SK-N-SH (cell line): ENCODE measurements around the gene GUCY2D. TPM values are rescaled to one million over a fixed set of nuclear protein-coding genes. Genes with fewer than 3 reads are reported as not detected.
A peak's percentile ranks its signal among the peaks of the same experiment; 100 is the strongest.

Experiments
- CTCF ChIA-PET: fragments of 300-600, 350-600 bp; formaldehyde crosslinking; extraction: SDS; loops from one replicate; lab custom pipeline; 2021; lab: Yijun Ruan, JAX
- POLR2A ChIA-PET: fragments of 350-600 bp; sonication (Branson Sonifier 250); formaldehyde crosslinking; extraction: SDS; loops from one replicate; lab custom pipeline; 2020; ENCODE audit warnings: antibody characterized with exemption, inconsistent platforms; lab: Yijun Ruan, JAX
- DNase-seq: peaks from one replicate; pipeline ENCODE4 v3.0.0; 2012
- H2AFZ ChIP-seq: fragments of 200-600 bp; sonication (generic); 2 replicates; pipeline ENCODE4 v1.8.1; 2016; ENCODE audit warnings: antibody characterized with exemption, mild to moderate bottlenecking, low read depth
- H3F3A ChIP-seq: fragments of 200-600 bp; sonication (generic); replicated peaks from 2 replicates; pipeline ENCODE3; 2016; ENCODE audit warnings: antibody characterized with exemption, mild to moderate bottlenecking; ENCODE audit not compliant: insufficient read depth
- H3K27ac ChIP-seq, 2 experiments: fragments of 200-500 bp in 1 of 2; fragments of 200-600 bp in 1 of 2; sonication (Bioruptor generic) in 1 of 2; sonication (generic), shearing (Covaris generic) in 1 of 2; 2 replicates each; pipeline versions ENCODE4 v1.5.1 to v1.6.1; 2014 to 2016; ENCODE audit warnings: low read depth in 2 of 2, inconsistent platforms in 1 of 2, low read length in 1 of 2, mild to moderate bottlenecking in 1 of 2, mixed read lengths in 1 of 2
- H3K27me3 ChIP-seq: fragments of 200-600 bp; sonication (generic), shearing (Covaris generic); 2 replicates; pipeline ENCODE4 v1.6.1; 2016; ENCODE audit warnings: mixed run types; ENCODE audit not compliant: insufficient read depth
- H3K36me3 ChIP-seq, 2 experiments: fragments of 200-500 bp in 1 of 2; fragments of 200-600 bp in 1 of 2; sonication (Bioruptor generic) in 1 of 2; sonication (generic) in 1 of 2; replicated peaks in 1 of 2; 2 replicates each; pipeline versions ENCODE3 to v1.5.1; 2014 to 2016; ENCODE audit warnings: low read length in 1 of 2, mild to moderate bottlenecking in 1 of 2; ENCODE audit not compliant: insufficient read depth in 2 of 2, control insufficient read depth in 1 of 2
- H3K4me1 ChIP-seq, 2 experiments: fragments of 200-500 bp in 1 of 2; fragments of 200-600 bp in 1 of 2; sonication (Bioruptor generic) in 1 of 2; sonication (generic), shearing (Covaris generic) in 1 of 2; 2 replicates each; pipeline versions ENCODE4 v1.5.1 to v1.6.1; 2014 to 2016; ENCODE audit warnings: low read depth in 1 of 2, low read length in 1 of 2, mixed run types in 1 of 2; ENCODE audit not compliant: insufficient read depth in 2 of 2, control insufficient read depth in 1 of 2
- H3K4me2 ChIP-seq: fragments of 200-600 bp; sonication (generic), shearing (Covaris generic); 2 replicates; pipeline ENCODE4 v1.6.1; 2017; ENCODE audit warnings: mixed run types
- H3K4me3 ChIP-seq, 2 experiments: fragments of 200-500 bp in 1 of 2; fragments of 200-600 bp in 1 of 2; sonication (Bioruptor generic) in 1 of 2; sonication (generic), shearing (Covaris generic) in 1 of 2; 2 replicates each; pipeline versions ENCODE4 v1.5.1 to v1.8.1; 2014 to 2016; ENCODE audit warnings: low read depth in 2 of 2, inconsistent platforms in 1 of 2, low read length in 1 of 2, mild to moderate bottlenecking in 1 of 2, mixed read lengths in 1 of 2, moderate library complexity in 1 of 2
- H3K79me2 ChIP-seq: fragments of 200-600 bp; sonication (generic); 2 replicates; pipeline ENCODE4 v1.8.1; 2017; ENCODE audit warnings: mild to moderate bottlenecking; ENCODE audit not compliant: insufficient read depth
- H3K9ac ChIP-seq: fragments of 200-600 bp; sonication (generic); 2 replicates; pipeline ENCODE4 v1.6.1; 2017; ENCODE audit warnings: mixed run types
- H3K9me2 ChIP-seq: fragments of 200-600 bp; sonication (generic); 2 replicates; pipeline ENCODE4 v1.6.1; 2017; ENCODE audit warnings: mixed run types
- H3K9me3 ChIP-seq: fragments of 200-600 bp; sonication (generic); 2 replicates; pipeline ENCODE4 v1.6.1; 2017; ENCODE audit warnings: mixed run types, mild to moderate bottlenecking, moderate library complexity
- H4K20me1 ChIP-seq: fragments of 200-600 bp; sonication (generic); 2 replicates; pipeline ENCODE4 v1.6.1; 2017; ENCODE audit warnings: mild to moderate bottlenecking, mixed run types; ENCODE audit not compliant: insufficient read depth
- ELF1 ChIP-seq: IDR thresholded peaks from 2 replicates; pipeline ENCODE4 v1.4.0; 2012
- EP300 ChIP-seq, 2 experiments: IDR thresholded peaks; 2 replicates each; pipeline versions ENCODE4 v1.4.0 to v1.6.1; 2012; ENCODE audit warnings: borderline replicate concordance in 1 of 2, low read depth in 1 of 2, low read length in 1 of 2
- EZH2phosphoT487 ChIP-seq: fragments of 200-600 bp; sonication (generic); IDR thresholded peaks from 2 replicates; pipeline ENCODE4 v1.6.1; 2017; ENCODE audit warnings: low read depth, mixed run types, mild to moderate bottlenecking, antibody characterized with exemption, moderate library complexity, borderline replicate concordance
- FOXJ3 ChIP-seq: sonication (generic); formaldehyde crosslinking; IDR thresholded peaks from 2 replicates; pipeline ENCODE4 v1.5.1; 2020; ENCODE audit warnings: mild to moderate bottlenecking, missing genetic modification reagents
- JUND ChIP-seq: IDR thresholded peaks from 2 replicates; pipeline ENCODE4 v1.4.0; 2012
- MEF2A ChIP-seq: IDR thresholded peaks from 2 replicates; pipeline ENCODE4 v1.4.0; 2012; ENCODE audit warnings: low read depth, borderline replicate concordance
- MXI1 ChIP-seq: IDR thresholded peaks from 2 replicates; pipeline ENCODE4 v1.6.1; 2012; ENCODE audit warnings: mild to moderate bottlenecking, low read depth, low read length, improper control_type of control experiment
- NFIC ChIP-seq: IDR thresholded peaks from 2 replicates; pipeline ENCODE4 v1.4.0; 2012; ENCODE audit warnings: borderline replicate concordance
- NRF1 ChIP-seq: IDR thresholded peaks from 2 replicates; pipeline ENCODE4 v1.6.1; 2012; ENCODE audit warnings: low read depth, mild to moderate bottlenecking, low read length
- RAD21 ChIP-seq: IDR thresholded peaks from 2 replicates; pipeline ENCODE4 v1.6.1; 2012; ENCODE audit warnings: mild to moderate bottlenecking, low read length
- RFX5 ChIP-seq: IDR thresholded peaks from 2 replicates; pipeline ENCODE4 v1.6.1; 2012; ENCODE audit warnings: mild to moderate bottlenecking, improper control_type of control experiment, low read length
- SIN3A ChIP-seq: IDR thresholded peaks from 2 replicates; pipeline ENCODE4 v1.6.1; 2012; ENCODE audit warnings: low read depth, mild to moderate bottlenecking, low read length, moderate library complexity, borderline replicate concordance
- SMC3 ChIP-seq: IDR thresholded peaks from 2 replicates; pipeline ENCODE4 v1.6.1; 2012; ENCODE audit warnings: low read depth, low read length, improper control_type of control experiment
- TAF1 ChIP-seq: IDR thresholded peaks from 2 replicates; pipeline ENCODE4 v1.6.1; 2012; ENCODE audit warnings: low read depth, mild to moderate bottlenecking, low read length, moderate library complexity, borderline replicate concordance
- TCF12 ChIP-seq: IDR thresholded peaks from 2 replicates; pipeline ENCODE4 v1.4.0; 2012
- TEAD4 ChIP-seq: IDR thresholded peaks from 2 replicates; pipeline ENCODE4 v1.4.0; 2012; ENCODE audit warnings: mild to moderate bottlenecking, borderline replicate concordance; ENCODE audit not compliant: insufficient read depth
- YY1 ChIP-seq: IDR thresholded peaks from 2 replicates; pipeline ENCODE4 v1.4.0; 2012; ENCODE audit warnings: low read depth, mild to moderate bottlenecking
- WGBS: methylation state at CpG from one replicate; pipeline ENCODE4 v1.1.6; 2017; ENCODE audit warnings: low lambda C conversion rate; 5-methylcytosine and 5-hydroxymethylcytosine counted together
- polyA plus RNA-seq, 3 experiments: library from polyadenylated mRNA; depleted of rRNA; stranded (reverse); fragments of >200 nt; gene quantifications; 2 replicates each; pipeline ENCODE4 v1.2.3, GENCODE V29; 2012
- TF ChIP-seq, protein P1 (sequence below): IDR thresholded peaks from 2 replicates; pipeline ENCODE4 v1.4.0; 2012; ENCODE audit warnings: low read depth, borderline replicate concordance
- TF ChIP-seq, protein P2 (sequence below): IDR thresholded peaks from 2 replicates; pipeline ENCODE4; 2012
- TF ChIP-seq, protein P3 (sequence below): fragments of 150-350 bp; IDR thresholded peaks from 2 replicates; pipeline ENCODE4 v1.6.1; 2017; ENCODE audit warnings: antibody characterized with exemption, low read length, low read depth, borderline replicate concordance
- TF ChIP-seq, protein P4 (sequence below): fragments of 150-350 bp; IDR thresholded peaks from 2 replicates; pipeline ENCODE4 v1.6.1; 2016; ENCODE audit warnings: mild to moderate bottlenecking, low read depth, low read length

The GUCY2D gene
- polyA plus RNA-seq, 1 of the 3 experiments (the other 2 are of a cell fraction) = not detected

DNA sequence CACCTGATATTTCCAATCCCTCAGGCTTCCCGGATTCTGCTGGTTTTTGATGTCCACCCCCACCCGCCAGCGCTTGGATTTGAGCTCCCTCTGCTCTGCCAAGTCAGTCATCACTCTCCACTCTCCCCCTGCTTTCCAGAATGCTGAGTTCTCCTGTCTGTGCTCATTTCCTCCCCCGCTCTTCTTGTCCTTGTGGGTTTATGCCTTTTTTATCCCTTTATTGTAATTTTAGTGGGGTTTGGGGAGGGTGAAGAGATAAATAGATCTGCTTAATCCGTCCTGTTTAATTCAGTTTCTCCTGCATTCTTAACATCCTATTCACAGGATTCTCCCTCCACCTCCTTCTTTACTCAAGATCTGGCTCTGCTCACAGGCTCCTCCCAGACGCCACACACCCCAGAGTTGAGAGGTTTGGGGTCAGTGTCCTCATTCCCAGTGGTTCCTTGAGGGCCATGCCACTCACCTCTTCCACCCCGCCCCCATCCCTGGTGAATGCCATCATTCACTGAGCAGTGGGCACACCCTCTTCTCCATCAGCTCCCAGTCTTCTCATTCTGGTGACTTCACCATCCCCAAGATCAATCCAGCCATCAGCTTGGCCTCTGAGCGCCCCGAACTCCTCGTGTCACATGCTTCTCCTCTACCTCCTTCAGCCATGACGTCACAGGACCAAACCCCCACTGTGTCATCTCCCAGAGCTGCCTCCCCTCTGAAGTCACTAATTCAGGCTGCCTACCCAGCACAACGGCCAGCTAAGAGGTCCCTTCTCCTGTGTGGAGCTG lies 15.1 kb upstream of the GUCY2D start:
- Histone ChIP-seq H3K4me2 (no peak overlapping the region), H3F3A (peaks cover 9% of the 10 kb centered on the region), H3K9me2 (no peaks in the 10 kb centered on the region), H2AFZ (no peak overlapping the region), H3K36me3 (no peaks in the 10 kb centered on the region), H3K27me3 (no peaks in the 10 kb centered on the region), H4K20me1 (no peaks in the 10 kb centered on the region), H3K79me2 (no peaks in the 10 kb centered on the region), H3K4me1 (peaks cover 0 to 4% of the 10 kb centered on the region in 2 experiments; a peak in 1 of 4 replicates), H3K4me3 (no peak overlapping the region), H3K9me3 (no peaks in the 10 kb centered on the region), H3K9ac (no peak overlapping the region), H3K27ac (no peak overlapping the region)
- no peak for DNase-seq
- TF ChIP-seq, protein P1, sequence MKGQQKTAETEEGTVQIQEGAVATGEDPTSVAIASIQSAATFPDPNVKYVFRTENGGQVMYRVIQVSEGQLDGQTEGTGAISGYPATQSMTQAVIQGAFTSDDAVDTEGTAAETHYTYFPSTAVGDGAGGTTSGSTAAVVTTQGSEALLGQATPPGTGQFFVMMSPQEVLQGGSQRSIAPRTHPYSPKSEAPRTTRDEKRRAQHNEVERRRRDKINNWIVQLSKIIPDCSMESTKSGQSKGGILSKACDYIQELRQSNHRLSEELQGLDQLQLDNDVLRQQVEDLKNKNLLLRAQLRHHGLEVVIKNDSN = no peak
- TF ChIP-seq TEAD4 (no peak), FOXJ3 (CRISPR knock-in tag) (no peak)
- ChIA-PET POLR2A (no interaction called here), CTCF (interaction anchor here (0.6 to 8.6 kb wide), 16 partner anchors 9 to 166 kb away, joined by 3 to 117 read pairs (median 4); partner anchors contain the start of genes ALOX15B, NAA38 and RNF227)
- WGBS = 73% methylated on average over 12 of the region's 12 CpGs

DNA sequence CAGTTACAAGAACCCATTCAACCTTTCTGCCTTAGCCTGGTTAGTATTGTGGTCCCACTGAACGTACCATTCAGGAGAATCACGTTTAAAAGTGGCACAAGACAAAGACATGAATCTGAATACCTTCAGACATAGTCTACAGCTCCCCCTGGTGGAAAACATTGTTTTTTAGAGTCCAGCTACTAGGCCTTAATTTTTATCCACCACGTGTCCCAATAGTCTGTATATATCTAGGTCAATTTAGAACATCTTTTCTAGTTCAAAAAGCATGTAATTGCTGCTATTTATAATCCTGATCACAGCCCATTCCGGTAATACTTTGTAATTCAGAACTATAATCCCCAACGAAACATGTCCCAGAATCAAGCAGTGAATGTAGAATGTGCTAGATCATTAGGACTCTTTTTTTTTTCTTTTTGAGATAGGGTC lies 13.7 kb upstream of the GUCY2D start:
- CTCF ChIA-PET = interaction anchor here (0.6 to 8.6 kb wide), 30 partner anchors 10 to 245 kb away, joined by 3 to 117 read pairs (median 9); partner anchors contain the start of genes ALOX15B, CNTROB, GUCY2D and KCNAB3
- no peaks in the 10 kb centered on the region for H3K9me3 ChIP-seq
- H3K9me2 ChIP-seq = no peaks in the 10 kb centered on the region
- peak; percentile 74 for DNase-seq
- H3K27me3 ChIP-seq = no peaks in the 10 kb centered on the region
- H3F3A ChIP-seq = peaks cover 7% of the 10 kb centered on the region
- H3K4me3 ChIP-seq = no peak overlapping the region
- no peak overlapping the region for H3K9ac ChIP-seq
- H3K79me2 ChIP-seq = no peaks in the 10 kb centered on the region
- no peaks in the 10 kb centered on the region for H4K20me1 ChIP-seq
- peaks cover 0 to 4% of the 10 kb centered on the region in 2 experiments; a peak in 1 of 4 replicates for H3K4me1 ChIP-seq
- no peak overlapping the region for H3K4me2 ChIP-seq
- H2AFZ ChIP-seq = no peak overlapping the region
- H3K36me3 ChIP-seq = no peaks in the 10 kb centered on the region
- WGBS = 39% methylated on average over 5 of the region's 5 CpGs
- POLR2A ChIA-PET = interaction anchor here (0.6 to 1.0 kb wide), 2 partner anchors 73 to 76 kb away, joined by 4 to 7 read pairs; partner anchors contain the start of gene RNF227
- H3K27ac ChIP-seq = no peak overlapping the region
- TF ChIP-seq ELF1 = no peak
- peak; percentile 86 for TF ChIP-seq MXI1
- TF ChIP-seq, protein P2, sequence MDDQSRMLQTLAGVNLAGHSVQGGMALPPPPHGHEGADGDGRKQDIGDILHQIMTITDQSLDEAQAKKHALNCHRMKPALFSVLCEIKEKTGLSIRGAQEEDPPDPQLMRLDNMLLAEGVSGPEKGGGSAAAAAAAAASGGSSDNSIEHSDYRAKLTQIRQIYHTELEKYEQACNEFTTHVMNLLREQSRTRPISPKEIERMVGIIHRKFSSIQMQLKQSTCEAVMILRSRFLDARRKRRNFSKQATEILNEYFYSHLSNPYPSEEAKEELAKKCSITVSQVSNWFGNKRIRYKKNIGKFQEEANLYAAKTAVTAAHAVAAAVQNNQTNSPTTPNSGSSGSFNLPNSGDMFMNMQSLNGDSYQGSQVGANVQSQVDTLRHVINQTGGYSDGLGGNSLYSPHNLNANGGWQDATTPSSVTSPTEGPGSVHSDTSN = no peak
- TF ChIP-seq, protein P1 = peak; percentile 56; the same call in 1 of the 2 replicates
- TF ChIP-seq FOXJ3 (CRISPR knock-in tag) = no peak
- no peak for TF ChIP-seq RFX5
- TF ChIP-seq, protein P3, sequence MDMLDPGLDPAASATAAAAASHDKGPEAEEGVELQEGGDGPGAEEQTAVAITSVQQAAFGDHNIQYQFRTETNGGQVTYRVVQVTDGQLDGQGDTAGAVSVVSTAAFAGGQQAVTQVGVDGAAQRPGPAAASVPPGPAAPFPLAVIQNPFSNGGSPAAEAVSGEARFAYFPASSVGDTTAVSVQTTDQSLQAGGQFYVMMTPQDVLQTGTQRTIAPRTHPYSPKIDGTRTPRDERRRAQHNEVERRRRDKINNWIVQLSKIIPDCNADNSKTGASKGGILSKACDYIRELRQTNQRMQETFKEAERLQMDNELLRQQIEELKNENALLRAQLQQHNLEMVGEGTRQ = peak; percentile 25; the same call in 1 of the 2 replicates
- no peak for TF ChIP-seq NFIC
- TF ChIP-seq MEF2A = no peak
- TF ChIP-seq EP300 (IDR thresholded peaks at IDR 0.05; ENCODE audit: borderline replicate concordance in 1 of 2, low read depth in 1 of 2, low read length in 1 of 2) = no peak
- peak; percentile 64 for TF ChIP-seq SMC3
- TF ChIP-seq, protein P4, sequence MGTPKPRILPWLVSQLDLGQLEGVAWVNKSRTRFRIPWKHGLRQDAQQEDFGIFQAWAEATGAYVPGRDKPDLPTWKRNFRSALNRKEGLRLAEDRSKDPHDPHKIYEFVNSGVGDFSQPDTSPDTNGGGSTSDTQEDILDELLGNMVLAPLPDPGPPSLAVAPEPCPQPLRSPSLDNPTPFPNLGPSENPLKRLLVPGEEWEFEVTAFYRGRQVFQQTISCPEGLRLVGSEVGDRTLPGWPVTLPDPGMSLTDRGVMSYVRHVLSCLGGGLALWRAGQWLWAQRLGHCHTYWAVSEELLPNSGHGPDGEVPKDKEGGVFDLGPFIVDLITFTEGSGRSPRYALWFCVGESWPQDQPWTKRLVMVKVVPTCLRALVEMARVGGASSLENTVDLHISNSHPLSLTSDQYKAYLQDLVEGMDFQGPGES = no peak
- TF ChIP-seq NRF1 = no peak
- TF ChIP-seq TCF12 = no peak
- TF ChIP-seq TAF1 = no peak
- peak; percentile 70 for TF ChIP-seq RAD21
- TF ChIP-seq YY1 = no peak
- TF ChIP-seq EZH2phosphoT487 = no peak
- TF ChIP-seq JUND = no peak
- no peak for TF ChIP-seq SIN3A
